Cardiac septum (tissue), 1 donor: ENCODE measurements around the gene TNFRSF11A. TPM values are rescaled to one million over a fixed set of nuclear protein-coding genes. Genes with fewer than 3 reads are reported as not detected.

Experiments used
- DNase-seq: peaks from one replicate; pipeline ENCODE4 v3.0.0-alpha.2; 2020; ENCODE audit warnings: low spot score
- intact Hi-C: fragments of 100-400 bp; cut with DNase I; formaldehyde crosslinking; loops from one replicate; pipeline ENCODE4 v1.14.0; 2022
- long read RNA-seq: library from polyadenylated mRNA; unstranded; transcript quantifications from one replicate; pipeline ENCODE4 v2.0.0, GENCODE V29; 2021
- total RNA-seq: library from RNA; stranded (reverse); fragmentation: NEBNext Ultra II Directional; extraction: Animal tissue kit (Norgen Biotek cat#: 25700); gene quantifications from one replicate; pipeline ENCODE4 v1.2.1, GENCODE V29; 2021
- donor health status: DM: no; HTN: no; CAD: no.

The TNFRSF11A gene
- 1.0 TPM for total RNA-seq
- long read RNA-seq, partial matches to known transcripts: 0 of 1 reads
- long read RNA-seq, other reads (novel, unspliced or antisense): 1 of 1 reads

GRCh38 chr18:62324917-62325805 lies at the start of gene TNFRSF11A:
Gene TNFRSF11A, plus strand, starts transcription at chr18:62325310. Its CDS starts 43 bp downstream, at chr18:62325353.
- DNase-seq: no peak
- intact Hi-C loops: no loop called here

- intact Hi-C loops: no loop called here
- no peak for DNase-seq
These were observed 48.1 kb upstream of the TNFRSF11A start for GRCh38 chr18:62277045-62277444.

- intact Hi-C loops: no loop called here
- DNase-seq: no peak
These were observed 45.5 kb upstream of the TNFRSF11A start for GRCh38 chr18:62279561-62279960.

GRCh38 chr18:62280058-62280457 lies 45.1 kb upstream of the TNFRSF11A start:
- no peak for DNase-seq
- intact Hi-C loops: no loop called here

GRCh38 chr18:62280786-62281185 lies 44.3 kb upstream of the TNFRSF11A start:
- intact Hi-C loops: no loop called here

GRCh38 chr18:62281684-62282083 lies 43.4 kb upstream of the TNFRSF11A start:
- no peak for DNase-seq
- intact Hi-C loops: no loop called here

More at GRCh38 chr18:62280786-62281185, 44.3 kb upstream of the TNFRSF11A start:
- DNase-seq: no peak

- intact Hi-C loops: no loop called here
- no peak for DNase-seq
These were observed 42.9 kb upstream of the TNFRSF11A start for GRCh38 chr18:62282188-62282629.

- intact Hi-C loops: no loop called here
- no peak for DNase-seq
These were observed 40.5 kb upstream of the TNFRSF11A start for GRCh38 chr18:62284637-62285036.

- intact Hi-C loops: no loop called here
These were observed 39.8 kb upstream of the TNFRSF11A start for GRCh38 chr18:62285281-62285680.

GRCh38 chr18:62287781-62288664 lies 37.1 kb upstream of the TNFRSF11A start:
- intact Hi-C loops: no loop called here
- DNase-seq: no peak

More at GRCh38 chr18:62285281-62285680, 39.8 kb upstream of the TNFRSF11A start:
- DNase-seq: no peak

GRCh38 chr18:62288665-62289008 lies 36.5 kb upstream of the TNFRSF11A start:
- no peak for DNase-seq
- intact Hi-C loops: no loop called here

GRCh38 chr18:62289047-62289446 lies 36.1 kb upstream of the TNFRSF11A start:
- no peak for DNase-seq
- intact Hi-C loops: no loop called here

GRCh38 chr18:62294073-62294472 lies 31.0 kb upstream of the TNFRSF11A start:
- intact Hi-C loops: no loop called here
- DNase-seq: no peak

- intact Hi-C loops: no loop called here
- no peak for DNase-seq
These were observed 24.6 kb upstream of the TNFRSF11A start for GRCh38 chr18:62300359-62300963.

GRCh38 chr18:62301322-62301721 lies 23.8 kb upstream of the TNFRSF11A start:
- intact Hi-C loops: no loop called here
- DNase-seq: no peak

GRCh38 chr18:62312851-62313250 lies 12.3 kb upstream of the TNFRSF11A start:
- no peak for DNase-seq
- intact Hi-C loops: no loop called here

GRCh38 chr18:62318228-62319180 lies 6.6 kb upstream of the TNFRSF11A start:
- no peak for DNase-seq

GRCh38 chr18:62321201-62321600 lies 3.9 kb upstream of the TNFRSF11A start:
- DNase-seq: no peak
- intact Hi-C loops: no loop called here

More at GRCh38 chr18:62318228-62319180, 6.6 kb upstream of the TNFRSF11A start:
- intact Hi-C loops: no loop called here
